Progenitor cell of endocrine pancreas (in vitro differentiated cells): Measurements from ENCODE around the gene SOX8. TPM values are rescaled to one million over a fixed set of nuclear protein-coding genes. Genes with fewer than 3 reads are reported as not detected.

Experiments used
- DNase-seq: peaks from one replicate; pipeline ENCODE4 v3.0.0; 2021; ENCODE audit warnings: low spot score; ENCODE audit not compliant: unreplicated experiment
- H3K27ac Mint-ChIP-seq: 2 replicates; pipeline ENCODE4 v1.8.0; 2021; ENCODE audit warnings: mild to moderate bottlenecking, moderate library complexity, mixed read lengths
- H3K27me3 Mint-ChIP-seq: 2 replicates; pipeline ENCODE4 v1.8.0; 2021; ENCODE audit warnings: mixed read lengths
- H3K36me3 Mint-ChIP-seq: 2 replicates; pipeline ENCODE4 v1.8.0; 2022; ENCODE audit warnings: mixed read lengths; ENCODE audit not compliant: insufficient read depth
- H3K4me1 Mint-ChIP-seq: 2 replicates; pipeline ENCODE4 v1.8.0; 2021; ENCODE audit warnings: low read depth, mixed read lengths
- H3K4me3 Mint-ChIP-seq: 2 replicates; pipeline ENCODE4 v1.8.0; 2021; ENCODE audit warnings: low read depth, mild to moderate bottlenecking, moderate library complexity, mixed read lengths
- H3K9me3 Mint-ChIP-seq: 2 replicates; pipeline ENCODE4 v1.8.0; 2021; ENCODE audit warnings: low read depth, mixed read lengths
- total RNA-seq: library from RNA; stranded (reverse); gene quantifications from 2 replicates; pipeline ENCODE4 v1.2.1, GENCODE V29; 2021
- TF ChIP-seq, protein P1 (sequence below): fragments of 200-600 bp; sonication (generic); IDR thresholded peaks from one replicate; pipeline ENCODE4 v1.5.0; 2021; ENCODE audit warnings: antibody characterized with exemption, mild to moderate bottlenecking; ENCODE audit not compliant: unreplicated experiment

SOX8 gene
- total RNA-seq, 1 donor from 2014 or later: 6.7 TPM

DNA sequence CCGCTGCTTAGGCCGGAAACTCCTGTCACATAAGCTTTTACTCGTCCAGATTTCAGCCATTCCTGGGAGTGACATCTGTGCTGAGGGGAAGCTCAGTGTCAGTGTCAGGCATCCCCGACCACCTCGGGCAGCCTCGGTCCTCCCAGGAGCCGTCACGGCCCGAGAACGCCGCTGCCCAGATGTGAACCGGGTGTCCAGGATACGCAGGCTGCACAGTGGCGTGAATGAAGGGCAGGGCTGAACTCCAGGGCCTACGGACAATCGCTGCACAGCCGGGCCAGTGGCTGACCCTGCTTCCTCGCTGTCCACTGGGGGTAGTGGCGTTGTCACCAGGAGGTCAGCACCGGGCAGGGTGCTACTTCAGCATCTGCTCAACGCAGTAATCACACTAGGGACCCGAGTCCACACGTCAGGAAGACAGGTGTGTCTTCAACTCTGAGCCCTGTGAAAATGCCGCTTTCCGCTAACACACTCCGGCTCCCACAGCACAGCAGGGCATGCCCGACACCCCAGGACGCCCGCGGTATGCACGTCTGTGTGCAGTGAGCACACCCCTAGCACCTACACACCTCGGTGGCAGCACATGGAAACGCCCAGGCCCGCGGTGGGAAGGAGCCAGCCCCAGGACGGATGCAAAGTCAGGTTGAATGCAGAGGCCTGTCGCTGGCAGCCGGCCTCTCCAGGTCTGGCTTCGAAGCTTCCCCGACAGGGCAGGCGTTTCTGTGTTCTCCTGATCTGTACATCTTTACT lies 13.8 kb upstream of the SOX8 start:
- Mint-ChIP-seq H3K4me3 (no peak overlapping the region), H3K36me3 (peaks cover 20% of the 10 kb centered on the region), H3K9me3 (no peaks in the 10 kb centered on the region), H3K27ac (no peak overlapping the region), H3K4me1 (peaks cover 16% of the 10 kb centered on the region), H3K27me3 (no peaks in the 10 kb centered on the region)
- no peak for DNase-seq
- TF ChIP-seq, protein P1, sequence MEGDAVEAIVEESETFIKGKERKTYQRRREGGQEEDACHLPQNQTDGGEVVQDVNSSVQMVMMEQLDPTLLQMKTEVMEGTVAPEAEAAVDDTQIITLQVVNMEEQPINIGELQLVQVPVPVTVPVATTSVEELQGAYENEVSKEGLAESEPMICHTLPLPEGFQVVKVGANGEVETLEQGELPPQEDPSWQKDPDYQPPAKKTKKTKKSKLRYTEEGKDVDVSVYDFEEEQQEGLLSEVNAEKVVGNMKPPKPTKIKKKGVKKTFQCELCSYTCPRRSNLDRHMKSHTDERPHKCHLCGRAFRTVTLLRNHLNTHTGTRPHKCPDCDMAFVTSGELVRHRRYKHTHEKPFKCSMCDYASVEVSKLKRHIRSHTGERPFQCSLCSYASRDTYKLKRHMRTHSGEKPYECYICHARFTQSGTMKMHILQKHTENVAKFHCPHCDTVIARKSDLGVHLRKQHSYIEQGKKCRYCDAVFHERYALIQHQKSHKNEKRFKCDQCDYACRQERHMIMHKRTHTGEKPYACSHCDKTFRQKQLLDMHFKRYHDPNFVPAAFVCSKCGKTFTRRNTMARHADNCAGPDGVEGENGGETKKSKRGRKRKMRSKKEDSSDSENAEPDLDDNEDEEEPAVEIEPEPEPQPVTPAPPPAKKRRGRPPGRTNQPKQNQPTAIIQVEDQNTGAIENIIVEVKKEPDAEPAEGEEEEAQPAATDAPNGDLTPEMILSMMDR: no peak

- Mint-ChIP-seq H3K9me3 (no peaks in the 10 kb centered on the region), H3K27me3 (no peaks in the 10 kb centered on the region), H3K36me3 (peaks cover 19% of the 10 kb centered on the region), H3K4me1 (peaks cover 18% of the 10 kb centered on the region), H3K27ac (peak overlapping the region; percentile 45), H3K4me3 (peak overlapping the region; percentile 72)
- TF ChIP-seq, protein P1: no peak
- no peak for DNase-seq
Observed at GRCh38 chr16:968620-969019, 12.9 kb upstream of the SOX8 start.

GRCh38 chr16:969508-970385 lies 11.8 kb upstream of the SOX8 start:
- Mint-ChIP-seq H3K4me1 (peaks cover 22% of the 10 kb centered on the region), H3K27me3 (peaks cover 3% of the 10 kb centered on the region), H3K9me3 (no peaks in the 10 kb centered on the region), H3K36me3 (peaks cover 18% of the 10 kb centered on the region), H3K27ac (no peak overlapping the region), H3K4me3 (peak overlapping the region; percentile 71)
- TF ChIP-seq, protein P1: no peak
- no peak for DNase-seq

- H3K27ac Mint-ChIP-seq: no peak overlapping the region
- H3K4me3 Mint-ChIP-seq: peak overlapping the region; percentile 73
- H3K9me3 Mint-ChIP-seq: no peaks in the 10 kb centered on the region
- DNase-seq: no peak
- TF ChIP-seq, protein P1: no peak
- H3K4me1 Mint-ChIP-seq: peaks cover 22% of the 10 kb centered on the region
- H3K27me3 Mint-ChIP-seq: peaks cover 3% of the 10 kb centered on the region
- H3K36me3 Mint-ChIP-seq: peaks cover 14% of the 10 kb centered on the region
Observed at GRCh38 chr16:970386-970765, 11.2 kb upstream of the SOX8 start.

GRCh38 chr16:970766-971581 lies 10.6 kb upstream of the SOX8 start, which contains the start of gene LMF1:
LMF1 (minus strand) TSS chr16:970984; CDS start chr16:970980, 4 bp downstream.
- peak; percentile 97 for DNase-seq
- H3K27ac Mint-ChIP-seq: peak within 1 kb of the TSS; percentile 80
- peak within 1 kb of the TSS; percentile 73 for H3K4me3 Mint-ChIP-seq
- TF ChIP-seq, protein P1: no peak
- H3K4me1 Mint-ChIP-seq: peaks cover 22% of the 10 kb centered on the region
- peaks cover 6% of the 10 kb centered on the region for H3K27me3 Mint-ChIP-seq
- no peaks in the 10 kb centered on the region for H3K9me3 Mint-ChIP-seq
- peaks cover 9% of the 10 kb centered on the region for H3K36me3 Mint-ChIP-seq
